Ascending aorta (tissue), 2 donors: Measurements from ENCODE around the gene PXK. TPM values are rescaled to one million over a fixed set of nuclear protein-coding genes. Genes with fewer than 3 reads are reported as not detected.

Experiments used
- DNase-seq, 2 donors: peaks; one replicate each; pipeline ENCODE4 v3.0.0-alpha.2; 2019; ENCODE audit warnings: low spot score in 2 of 2
- H3K27ac ChIP-seq, 2 donors: fragments of 200-600 bp; sonication (generic); one replicate each; pipeline ENCODE4 v1.5.1; 2016 to 2017; ENCODE audit warnings: mild to moderate bottlenecking in 1 of 2
- H3K27me3 ChIP-seq: fragments of 200-600 bp; sonication (generic); one replicate; pipeline ENCODE4 v1.5.1; 2017
- H3K36me3 ChIP-seq, 2 donors: fragments of 200-600 bp; sonication (generic); one replicate each; pipeline ENCODE4 v1.5.1; 2016
- H3K4me1 ChIP-seq, 2 donors: fragments of 200-600 bp; sonication (generic); one replicate each; pipeline ENCODE4 v1.5.1; 2016 to 2017; ENCODE audit warnings: mild to moderate bottlenecking in 1 of 2
- H3K4me3 ChIP-seq, 2 donors: fragments of 200-600 bp; sonication (generic); one replicate each; pipeline ENCODE4 v1.5.1; 2016 to 2017; ENCODE audit warnings: mild to moderate bottlenecking in 1 of 2
- H3K9me3 ChIP-seq, 2 donors: fragments of 200-600 bp; sonication (generic); one replicate each; pipeline ENCODE4 v1.5.1; 2016
- CTCF ChIP-seq, 3 experiments: fragments of 200-600 bp in 2 of 3; fragments of 450-650 bp in 1 of 3; sonication (generic) in 2 of 3; IDR thresholded peaks; one replicate each; pipeline ENCODE4 v1.5.1; 2016 to 2019; ENCODE audit warnings: antibody characterized with exemption in 3 of 3, mild to moderate bottlenecking in 1 of 3, moderate library complexity in 1 of 3
- intact Hi-C: fragments of 100-400 bp; cut with DNase I; formaldehyde crosslinking; loops from one replicate; pipeline ENCODE4 v1.15.1; 2023
- total RNA-seq: library from RNA; depleted of rRNA; stranded (reverse); fragments of >200 nt; gene quantifications from one replicate; pipeline ENCODE4 v1.1.0, GENCODE V29; 2016

The PXK gene
- total RNA-seq, 1 donor from 2014 or later: 14.8 TPM

GRCh38 chr3:58346368-58346767 lies 13.7 kb downstream of the PXK start:
- no peak for DNase-seq
- Histone ChIP-seq H3K4me1 (no peaks in the 10 kb centered on the region), H3K27me3 (no peaks in the 10 kb centered on the region), H3K9me3 (no peaks in the 10 kb centered on the region), H3K27ac (no peak overlapping the region), H3K36me3 (no peaks in the 10 kb centered on the region), H3K4me3 (no peak overlapping the region)
- intact Hi-C loops: no loop called here
- no peak for TF ChIP-seq CTCF (IDR thresholded peaks at IDR 0.05)

- DNase-seq: no peak
- Histone ChIP-seq H3K27ac (no peak overlapping the region), H3K4me1 (no peaks in the 10 kb centered on the region), H3K9me3 (no peaks in the 10 kb centered on the region), H3K27me3 (no peaks in the 10 kb centered on the region), H3K4me3 (no peak overlapping the region), H3K36me3 (no peaks in the 10 kb centered on the region)
- no peak for TF ChIP-seq CTCF (IDR thresholded peaks at IDR 0.05)
- intact Hi-C loops: no loop called here
Measured at GRCh38 chr3:58347984-58348383, 15.3 kb downstream of the PXK start.

GRCh38 chr3:58349792-58350626 lies 17.3 kb downstream of the PXK start:
- H3K27ac ChIP-seq: no peak overlapping the region

GRCh38 chr3:58350627-58351013 lies 17.9 kb downstream of the PXK start:
- no peak for DNase-seq
- no peaks in the 10 kb centered on the region for H3K27me3 ChIP-seq
- no peaks in the 10 kb centered on the region for H3K9me3 ChIP-seq
- H3K27ac ChIP-seq: no peak overlapping the region
- no peaks in the 10 kb centered on the region for H3K4me1 ChIP-seq
- no peak for TF ChIP-seq CTCF (IDR thresholded peaks at IDR 0.05)
- intact Hi-C loops: no loop called here
- no peaks in the 10 kb centered on the region for H3K36me3 ChIP-seq
- H3K4me3 ChIP-seq: no peak overlapping the region

More at GRCh38 chr3:58349792-58350626, 17.3 kb downstream of the PXK start:
- intact Hi-C loops: no loop called here
- no peak for TF ChIP-seq CTCF (IDR thresholded peaks at IDR 0.05)
- Histone ChIP-seq H3K4me1 (no peaks in the 10 kb centered on the region), H3K4me3 (no peak overlapping the region), H3K36me3 (no peaks in the 10 kb centered on the region), H3K27me3 (no peaks in the 10 kb centered on the region), H3K9me3 (no peaks in the 10 kb centered on the region)
- no peak for DNase-seq

- no peak overlapping the region for H3K27ac ChIP-seq
- no peaks in the 10 kb centered on the region for H3K4me1 ChIP-seq
- DNase-seq: no peak
- no peak for TF ChIP-seq CTCF (IDR thresholded peaks at IDR 0.05)
- H3K9me3 ChIP-seq: no peaks in the 10 kb centered on the region
- H3K36me3 ChIP-seq: no peaks in the 10 kb centered on the region
- intact Hi-C loops: no loop called here
- H3K27me3 ChIP-seq: no peaks in the 10 kb centered on the region
- H3K4me3 ChIP-seq: no peak overlapping the region
Measured at GRCh38 chr3:58351920-58352319, 19.2 kb downstream of the PXK start.
